Stimulated activated CD4-positive, alpha-beta T cell treated with anti-CD3 and anti-CD28 coated beads, Interleukin-15, amount 100 ng/mL, for 1 hour (primary cell): ENCODE results near the gene PEDS1.
"Not testable (repeated sequence)": the region's sequence is repeated elsewhere in the genome, so short reads cannot be mapped to it uniquely, and the experiment has no call there.

ENCODE experiments used
- DNase-seq, 2 donors: peaks; one replicate each; pipeline ENCODE4 v3.0.0-alpha.2; 2020; ENCODE audit warnings: low read depth in 1 of 2, low spot score in 1 of 2

The PEDS1 gene

DNA sequence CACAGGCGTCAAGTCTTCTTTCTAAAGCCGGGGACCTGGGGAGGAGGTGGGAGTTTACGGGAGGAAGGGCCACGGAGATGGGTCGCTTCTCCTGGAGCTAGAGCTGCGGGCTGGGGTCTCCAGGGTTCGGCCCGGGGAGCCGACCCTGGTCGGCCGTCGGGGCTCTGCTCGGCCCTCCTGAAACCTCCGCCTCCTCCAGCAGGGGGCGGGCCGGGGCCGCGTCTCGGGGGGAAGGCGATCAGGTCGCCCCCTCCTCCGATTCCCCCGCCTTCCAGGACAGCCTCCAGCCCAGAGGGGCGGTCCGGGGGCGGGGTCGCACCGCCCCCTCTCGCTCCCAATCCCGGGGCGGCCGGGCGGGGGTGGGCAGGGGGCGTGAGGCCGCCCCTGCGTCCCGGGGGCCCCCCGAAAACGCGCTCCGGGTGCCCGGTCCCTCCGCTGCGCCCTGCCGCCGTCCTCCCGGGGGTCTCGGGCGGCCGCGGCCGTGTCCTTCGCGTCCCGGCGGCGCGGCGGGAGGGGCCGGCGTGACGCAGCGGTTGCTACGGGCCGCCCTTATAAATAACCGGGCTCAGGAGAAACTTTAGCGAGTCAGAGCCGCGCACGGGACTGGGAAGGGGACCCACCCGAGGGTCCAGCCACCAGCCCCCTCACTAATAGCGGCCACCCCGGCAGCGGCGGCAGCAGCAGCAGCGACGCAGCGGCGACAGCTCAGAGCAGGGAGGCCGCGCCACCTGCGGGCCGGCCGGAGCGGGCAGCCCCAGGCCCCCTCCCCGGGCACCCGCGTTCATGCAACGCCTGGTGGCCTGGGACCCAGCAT, 36.9 kb upstream of the PEDS1 start, which contains the start of gene CEBPB:
TSS of gene CEBPB (plus strand) at position 580 of the 814 bp plus-strand sequence. CDS start at position 784, 204 bp downstream.
- peak; percentile 68 to 76 for DNase-seq

DNA sequence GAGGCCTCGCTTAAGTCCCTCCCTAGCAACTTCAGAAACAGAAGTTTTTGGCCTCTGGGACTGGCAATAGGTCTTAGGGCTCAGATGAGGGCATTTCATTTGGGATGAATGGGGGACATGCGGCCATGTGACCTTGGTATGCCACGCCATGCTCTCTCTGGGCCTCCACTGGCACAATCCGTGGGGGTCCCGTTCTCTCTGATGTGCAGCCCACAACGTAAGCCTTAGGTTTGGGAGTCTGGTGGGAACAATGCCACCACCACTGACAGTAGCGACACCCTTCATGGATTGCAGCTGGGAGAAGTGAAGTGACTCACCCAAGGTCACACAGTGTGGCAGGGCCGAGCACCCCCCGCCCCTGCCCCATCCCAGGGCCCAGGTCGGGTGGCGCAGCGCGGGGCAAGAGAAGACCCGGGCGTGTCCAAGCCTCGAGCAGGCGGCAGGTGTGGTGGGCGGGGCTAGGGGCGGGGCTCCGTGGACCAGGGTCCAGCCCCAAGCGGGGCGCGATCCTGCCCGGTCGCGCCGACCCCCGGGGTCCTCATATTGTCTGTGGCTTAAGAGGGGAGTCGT, 36.2 kb upstream of the PEDS1 start:
- peak in 1 of 2 donors; percentile 28 for DNase-seq

DNA sequence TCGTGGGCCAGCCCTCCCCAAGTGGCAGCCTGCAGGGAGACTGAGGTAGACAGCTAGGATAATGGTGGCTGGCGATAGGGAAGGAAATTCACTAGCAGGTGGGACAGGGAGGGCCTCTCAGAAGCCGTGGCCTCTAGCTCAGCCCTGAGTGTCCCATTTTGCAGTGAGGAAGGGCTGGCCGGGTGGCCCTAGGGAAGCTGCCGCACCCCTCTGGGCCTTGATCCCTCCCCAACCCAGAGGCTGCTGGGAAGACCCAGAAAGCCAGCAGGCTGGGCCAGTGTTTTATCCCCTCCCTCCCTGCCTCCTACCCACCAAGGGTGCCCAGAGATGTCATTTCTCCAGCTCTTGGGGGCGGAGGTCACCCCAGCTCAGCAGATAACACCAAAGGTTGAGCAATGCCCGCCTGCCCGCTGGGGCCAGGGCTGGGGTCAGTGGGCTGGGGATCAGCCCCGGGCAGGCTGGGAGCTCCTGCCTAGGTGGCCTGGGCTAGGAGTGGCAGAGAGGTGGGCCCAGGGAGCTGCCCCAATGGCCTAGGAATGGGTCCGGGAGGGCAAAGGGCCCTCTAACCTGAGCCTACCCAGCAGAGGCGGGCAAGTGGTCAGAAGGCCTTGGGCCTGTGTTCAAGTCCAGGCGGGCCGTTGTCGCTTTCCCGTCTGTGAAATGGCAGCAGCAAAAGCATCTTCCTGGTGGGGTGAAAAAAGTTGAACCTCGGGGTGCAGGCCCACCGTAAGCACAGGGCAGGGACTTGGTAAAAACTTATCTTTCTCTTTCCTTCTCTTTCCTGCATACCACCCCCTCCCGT, 35.6 kb upstream of the PEDS1 start:
- DNase-seq = no peak

DNA sequence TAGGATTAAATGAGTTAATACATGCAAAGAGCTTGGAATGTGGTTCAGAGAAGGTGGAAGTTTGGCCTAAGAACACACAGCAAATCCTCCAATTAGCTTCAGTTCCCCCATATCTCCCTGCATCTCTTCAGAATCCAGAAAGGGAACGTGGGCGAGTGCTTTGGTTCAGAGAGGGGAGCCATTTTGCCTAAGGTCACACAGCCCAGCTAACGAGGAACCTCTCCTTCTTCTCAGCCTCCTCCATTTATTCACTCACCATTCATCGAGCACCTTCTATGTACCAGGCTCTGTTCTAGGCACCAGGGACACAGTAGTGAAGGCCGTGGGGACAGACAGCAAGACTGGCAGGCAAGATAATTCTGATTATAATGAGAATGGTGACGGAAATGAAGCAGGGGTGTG, 34.8 kb upstream of the PEDS1 start:
- DNase-seq = no peak

DNA sequence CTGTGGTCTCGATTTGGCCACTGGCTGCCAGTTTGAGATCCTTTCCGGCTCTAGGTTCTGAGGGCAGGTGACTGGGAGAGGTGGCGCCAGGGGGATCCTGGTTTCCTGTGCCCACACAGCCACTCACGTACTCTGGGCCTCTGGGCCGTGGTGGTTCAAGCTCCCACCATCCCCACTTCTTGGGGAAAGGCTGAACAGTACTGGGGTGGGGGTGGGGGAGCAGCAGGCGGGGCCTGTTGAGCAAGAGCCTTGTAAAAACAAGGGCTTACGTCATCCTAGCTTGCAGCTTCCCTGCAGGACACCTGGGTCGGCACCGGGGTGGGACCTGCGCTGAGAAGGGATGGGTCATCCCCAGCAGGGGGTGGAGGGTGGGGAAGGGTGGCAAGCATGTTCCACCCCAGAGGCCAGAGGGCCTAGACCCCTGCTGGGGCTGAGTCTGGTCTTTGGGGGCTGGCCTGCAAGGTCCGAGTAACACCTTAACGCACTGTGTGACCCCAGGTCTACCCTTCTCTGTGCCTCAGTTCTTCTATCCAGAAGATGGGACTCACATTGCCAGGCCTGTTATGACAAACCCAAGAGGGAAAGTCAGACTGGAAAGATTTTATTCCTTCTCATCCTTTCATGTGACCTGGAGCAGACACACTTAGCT, 34.0 kb upstream of the PEDS1 start:
- no peak for DNase-seq

DNA sequence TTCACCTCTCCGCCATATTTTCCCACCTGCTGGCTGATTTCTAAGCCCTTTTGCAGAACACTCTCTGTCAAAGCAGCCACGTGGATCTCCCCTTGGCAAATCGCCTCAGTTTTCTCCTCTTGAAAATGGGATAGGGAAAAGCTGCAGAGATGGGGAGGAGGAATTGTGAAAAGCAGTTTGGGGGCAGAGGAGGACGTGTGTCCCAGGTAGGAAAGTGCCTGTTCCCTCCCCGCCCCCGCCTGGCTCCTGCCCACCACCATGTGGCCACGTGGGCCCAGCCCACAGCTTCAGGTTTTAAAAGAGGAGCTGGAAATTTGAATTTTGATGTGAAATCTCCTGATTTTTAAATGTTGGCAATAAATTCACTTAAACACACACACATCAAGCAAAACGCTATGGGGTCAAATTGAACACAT, 33.5 kb upstream of the PEDS1 start:
- no peak for DNase-seq

DNA sequence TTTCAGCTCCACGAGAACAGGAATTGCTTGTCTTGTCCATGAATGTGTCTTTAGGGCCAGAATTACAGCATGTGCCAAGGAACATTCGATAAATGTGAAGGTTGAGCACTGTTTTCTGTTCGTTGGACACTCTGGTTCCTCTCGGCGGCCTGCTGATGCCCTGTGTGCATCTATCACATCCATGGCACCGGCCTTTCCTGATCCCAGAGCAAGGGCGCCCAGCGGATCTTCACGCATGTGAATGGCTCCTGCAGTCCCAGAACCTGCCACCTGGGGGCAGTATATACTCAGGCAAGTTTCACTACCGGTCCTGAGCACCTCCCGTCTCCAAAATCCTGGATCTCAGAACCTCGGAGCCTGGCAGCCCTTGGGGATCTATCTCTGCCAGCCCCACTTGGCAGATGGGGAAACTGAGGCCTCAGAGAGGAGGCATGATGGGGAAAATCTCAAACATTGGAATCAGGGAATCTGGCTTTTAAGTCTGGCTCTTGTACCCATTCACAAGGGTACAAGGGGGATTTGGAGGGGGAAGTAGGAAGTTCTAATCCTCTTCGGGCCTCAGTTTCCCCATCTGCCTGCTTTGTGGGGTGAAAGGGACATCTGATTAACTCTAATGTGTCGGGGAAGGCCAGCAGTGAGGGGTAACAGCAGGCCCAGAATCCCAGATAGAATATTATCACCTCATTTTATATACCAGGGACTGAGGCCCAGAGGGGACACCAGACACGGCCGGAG, 32.8 kb upstream of the PEDS1 start:
- DNase-seq = peak; percentile 70 to 80

DNA sequence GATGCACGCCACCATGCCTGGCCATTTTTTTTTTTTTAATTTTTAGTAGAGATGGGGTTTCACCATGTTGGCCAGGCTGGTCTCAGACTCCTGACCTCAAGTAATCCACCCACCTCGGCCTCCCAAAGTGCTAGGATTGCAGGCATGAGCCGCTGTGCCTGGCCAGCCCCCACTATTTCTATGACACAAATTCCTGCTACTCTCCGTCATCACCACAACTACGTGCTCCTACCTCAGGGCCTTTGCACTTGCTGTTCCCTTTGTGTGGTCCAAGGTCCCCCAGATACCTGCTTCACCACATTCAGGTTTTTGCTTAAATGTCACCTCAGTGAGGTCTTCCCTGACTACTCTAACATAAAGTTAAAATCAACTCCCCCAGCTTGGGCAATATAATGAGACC, 31.9 kb upstream of the PEDS1 start:
- DNase-seq = no peak

DNA sequence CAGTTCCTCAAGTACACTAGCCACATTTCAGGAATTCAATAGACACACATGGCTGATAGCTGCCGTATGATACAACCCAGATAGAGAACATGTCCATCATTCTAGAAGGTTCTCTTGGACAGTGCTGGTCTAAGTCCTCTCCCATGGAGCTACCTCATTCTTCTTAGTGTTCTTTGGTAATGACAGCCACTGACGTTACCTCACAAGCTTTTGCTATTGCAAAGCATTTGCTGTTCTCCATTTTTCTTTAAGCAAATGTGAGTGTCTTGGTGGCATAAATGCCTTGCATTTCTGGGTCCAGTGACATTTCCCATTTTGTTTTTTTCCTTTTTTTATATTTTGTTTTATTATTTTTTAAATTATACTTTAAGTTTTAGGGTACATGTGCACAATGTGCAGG, 28.8 kb upstream of the PEDS1 start:
- DNase-seq = no peak

DNA sequence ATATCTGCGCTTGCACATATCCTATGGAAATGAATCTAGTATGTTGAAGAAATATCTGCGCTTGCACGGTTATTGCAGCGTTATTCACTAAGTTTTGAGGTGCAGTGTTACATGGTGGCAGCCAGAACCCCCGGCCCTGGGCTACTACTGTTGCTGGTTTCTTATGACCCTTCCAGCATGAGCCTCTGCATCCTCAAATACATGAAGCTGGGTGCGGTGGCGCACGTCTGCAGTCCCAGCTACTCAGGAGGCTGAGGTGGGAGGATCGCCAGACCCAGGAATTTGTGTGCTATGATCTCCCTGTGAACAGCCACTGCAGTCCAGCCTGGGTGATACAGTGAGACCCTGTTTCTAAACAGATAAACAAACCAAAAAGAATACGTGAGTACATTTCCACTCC, 27.8 kb upstream of the PEDS1 start:
- no peak for DNase-seq

DNA sequence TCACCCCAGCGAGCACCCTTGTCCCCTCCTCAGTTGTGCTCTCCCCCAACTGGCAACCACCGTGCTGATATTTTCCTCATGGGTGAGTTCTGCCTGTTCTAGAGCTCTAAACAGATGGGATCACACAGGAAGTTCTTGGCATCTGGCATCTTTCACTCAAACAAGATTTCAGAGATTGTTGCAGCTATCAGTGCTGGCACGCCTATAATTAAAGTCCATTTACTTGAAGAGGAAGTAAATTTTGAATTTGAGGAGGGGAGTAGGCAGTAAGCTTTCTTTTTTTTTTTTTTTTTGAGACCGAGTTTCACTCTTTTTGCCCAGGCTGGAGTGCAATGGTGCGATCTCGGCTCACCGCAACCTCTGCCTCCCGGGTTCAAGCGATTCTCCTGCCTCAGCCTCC, 25.1 kb upstream of the PEDS1 start:
- not testable (repeated sequence) for DNase-seq

DNA sequence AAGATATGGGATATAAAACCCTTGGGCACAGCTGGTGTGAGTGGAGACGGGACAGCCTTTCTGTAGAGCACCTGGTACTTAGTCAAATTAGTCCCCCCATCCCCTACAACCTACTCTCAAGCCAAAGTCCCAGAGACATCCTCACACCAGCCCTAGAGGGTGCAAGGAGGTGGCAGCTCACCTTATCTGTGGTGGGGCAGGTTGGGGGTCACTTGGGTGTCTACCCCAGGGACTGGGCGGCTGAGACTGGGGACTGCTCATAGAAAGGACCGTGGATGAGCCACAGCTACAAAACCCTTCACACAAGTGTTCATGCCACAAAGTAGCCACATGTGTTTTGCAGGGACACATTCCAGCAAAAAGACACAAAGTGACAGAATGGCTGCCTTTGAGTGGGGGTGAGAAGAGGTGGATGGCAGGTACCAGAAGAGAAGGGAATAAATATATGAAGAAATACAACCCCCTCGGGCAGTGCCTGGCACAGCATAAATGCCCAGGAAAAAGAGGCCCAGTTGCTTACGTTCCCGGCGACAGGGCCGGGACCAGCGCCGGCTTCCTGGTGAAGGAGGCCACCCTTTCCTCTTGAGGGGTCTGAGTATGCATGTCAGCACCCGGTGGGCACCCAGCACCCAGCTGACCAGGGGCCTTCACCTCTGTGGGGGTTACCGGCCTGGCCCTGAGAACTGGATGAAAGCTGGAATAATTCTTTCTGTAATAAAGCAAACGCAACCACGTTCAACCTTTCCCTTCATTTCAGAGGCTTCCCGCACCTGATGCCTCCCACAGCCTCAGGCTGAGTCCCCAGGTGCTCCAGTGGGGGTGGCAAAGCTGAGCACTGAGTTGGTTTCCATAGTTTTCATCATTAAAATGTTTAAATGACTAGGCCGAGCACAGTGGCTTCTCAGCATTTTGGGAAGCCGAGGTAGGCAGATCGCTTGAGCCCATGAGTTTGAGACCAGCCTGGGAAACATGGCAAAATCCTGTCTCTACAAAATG, 22.7 kb upstream of the PEDS1 start:
- DNase-seq = no peak

DNA sequence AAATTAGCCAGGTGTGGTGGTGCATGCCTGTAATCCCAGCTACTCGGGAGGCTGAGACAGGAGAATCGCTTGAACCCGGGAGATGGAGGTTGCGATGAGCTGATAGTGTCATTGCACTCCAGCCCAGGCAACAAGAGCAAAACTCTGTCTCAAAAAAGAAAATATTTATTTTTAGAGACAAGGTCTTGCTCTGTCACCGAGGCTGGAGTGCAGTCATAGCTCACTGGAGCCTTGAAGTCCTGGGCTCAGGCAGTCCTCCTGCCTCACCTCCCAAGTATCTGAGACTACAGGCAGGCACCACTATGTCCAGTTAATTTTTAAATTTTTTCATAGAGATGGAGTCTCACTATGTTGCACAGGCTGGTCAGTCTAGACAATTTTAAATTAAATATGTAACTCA, 20.9 kb upstream of the PEDS1 start:
- DNase-seq = no peak

DNA sequence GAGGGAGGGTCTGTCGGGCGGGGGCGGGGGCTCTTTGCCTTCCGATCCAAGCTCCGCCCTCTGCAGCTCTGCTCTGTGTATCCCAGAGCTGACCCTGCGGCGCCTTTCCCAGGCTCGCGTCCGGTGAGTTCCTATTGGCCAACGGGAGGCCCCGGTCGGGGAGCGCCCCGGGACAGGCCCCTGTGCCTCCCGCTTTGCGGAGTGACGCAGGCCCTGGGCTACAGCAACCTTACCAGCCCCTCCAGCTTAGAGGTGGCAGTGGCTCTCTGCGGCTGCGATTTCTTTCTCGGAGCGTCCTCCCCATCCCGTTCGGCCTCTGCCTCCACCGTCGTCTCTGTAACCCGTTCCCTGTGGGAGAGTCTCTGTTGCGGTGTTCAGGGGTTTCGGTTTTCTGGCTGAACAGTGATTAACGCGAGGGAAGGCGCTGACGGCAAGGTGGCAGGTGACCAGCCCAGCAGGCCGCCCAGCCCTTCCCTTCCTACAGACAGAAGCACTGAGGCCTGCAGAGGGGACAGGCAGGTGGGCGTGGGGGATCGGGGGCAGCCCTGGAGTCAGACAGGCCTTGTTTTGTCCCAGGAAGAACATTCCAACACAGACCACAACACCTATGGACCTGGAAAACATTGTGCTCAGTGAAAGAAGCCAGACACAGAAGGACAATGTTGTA, 19.0 kb upstream of the PEDS1 start:
- DNase-seq = no peak

DNA sequence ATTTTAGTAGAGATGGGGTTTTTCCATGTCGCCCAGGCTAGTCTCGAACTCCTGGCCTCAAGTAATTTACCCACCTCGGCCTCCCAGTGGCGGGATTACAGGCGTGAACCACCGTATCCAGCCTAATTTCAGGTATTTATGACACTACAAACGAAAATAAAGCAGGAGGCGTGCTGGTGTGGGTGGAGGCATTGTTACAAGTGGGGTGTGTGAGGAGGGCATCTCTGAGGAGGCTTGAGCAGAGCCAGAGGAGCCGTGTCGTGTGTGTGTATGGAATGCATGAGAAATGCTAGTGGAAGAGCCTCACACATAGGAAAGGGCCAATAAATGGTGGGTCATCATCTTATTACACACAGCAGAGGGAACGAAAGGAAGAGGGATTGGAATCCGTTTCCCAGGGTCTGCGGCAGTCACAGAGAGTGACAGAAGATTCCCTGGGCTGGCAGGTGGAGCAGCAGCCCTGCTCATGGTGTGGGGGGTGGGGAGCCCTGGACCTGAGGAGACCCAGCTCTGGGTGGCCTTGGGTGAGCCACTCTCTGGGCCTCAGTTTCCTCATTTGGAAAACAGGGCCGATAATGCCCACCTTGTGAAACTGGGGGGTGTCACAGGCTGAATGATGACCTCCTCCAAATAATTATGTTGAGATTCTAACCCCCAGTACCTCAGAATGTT, 17.2 kb upstream of the PEDS1 start:
- no peak for DNase-seq

DNA sequence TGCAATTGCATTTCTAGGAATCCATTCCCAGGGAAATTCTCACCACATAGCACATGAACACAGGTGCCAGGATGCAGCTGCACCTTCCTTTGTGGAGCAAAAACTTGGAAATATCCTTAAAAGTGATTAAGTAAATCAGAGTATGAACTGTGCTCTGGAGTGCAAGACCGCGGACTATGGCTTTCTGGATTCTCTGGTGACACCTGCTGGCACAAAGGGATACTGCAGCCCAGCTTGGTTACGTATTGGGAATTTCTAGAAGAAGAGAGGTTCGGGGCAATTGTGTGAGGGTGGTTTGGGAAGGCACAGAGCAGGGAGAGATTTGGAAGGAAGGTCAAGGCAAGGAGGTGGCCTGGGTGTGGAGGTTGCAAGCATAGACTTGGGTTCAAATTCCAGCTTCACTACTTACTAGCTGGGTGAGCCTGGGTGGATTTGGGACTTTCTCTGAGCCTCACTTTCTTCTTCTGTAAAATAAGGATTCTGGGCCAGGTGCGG, 15.9 kb upstream of the PEDS1 start:
- peak; percentile 60 to 77 for DNase-seq

DNA sequence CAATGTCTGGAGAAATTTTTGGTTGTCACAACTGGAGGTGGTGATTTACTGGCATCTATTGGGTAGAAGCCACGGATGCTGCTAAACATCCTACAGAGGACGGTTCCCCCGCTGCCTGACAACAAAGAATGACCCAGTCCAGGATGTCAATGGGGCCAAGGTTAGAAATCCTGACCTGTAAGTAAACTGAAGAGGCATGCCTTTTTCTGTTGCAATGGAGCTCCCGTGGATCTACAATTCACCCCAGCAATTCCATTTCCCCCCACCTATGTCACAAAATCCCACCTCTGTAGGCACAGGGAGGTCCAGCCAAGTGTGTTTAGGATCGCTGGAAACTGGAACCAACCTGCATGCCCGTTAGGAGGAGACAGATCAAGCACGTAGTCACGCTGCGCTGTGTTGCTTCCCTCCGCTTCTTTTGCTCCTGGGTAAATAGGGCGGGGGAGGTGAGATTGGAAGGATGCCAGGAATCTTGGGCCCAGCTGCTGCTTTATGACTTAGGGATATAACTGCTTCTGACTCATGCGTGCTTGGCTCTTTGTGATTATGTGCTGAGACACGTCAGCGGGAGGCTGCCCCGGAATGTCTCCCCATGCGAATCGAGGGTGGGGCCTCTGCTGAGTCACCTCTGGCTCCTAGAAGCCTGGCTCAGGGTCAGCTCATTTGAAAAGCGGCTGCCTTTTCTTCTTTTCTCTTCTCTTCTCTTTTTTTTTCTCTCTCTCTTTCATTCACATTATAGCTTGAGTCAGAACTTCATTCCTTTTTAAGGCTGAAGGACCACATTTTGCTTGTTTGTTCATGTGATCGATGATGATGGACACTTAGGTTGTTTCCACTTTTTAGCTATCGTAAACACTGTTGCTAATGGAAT, 12.4 kb upstream of the PEDS1 start:
- peak; percentile 56 to 74 for DNase-seq
